DND-41 (cell line): Measurements from ENCODE around the gene SEC61B.

Experiments used
- CTCF ChIP-seq: IDR thresholded peaks from 2 replicates; pipeline ENCODE4 v1.5.1; 2012; ENCODE audit warnings: borderline replicate concordance, low read length, moderate library complexity, mild to moderate bottlenecking; ENCODE audit not compliant: poor library complexity, severe bottlenecking; ENCODE audit errors: extremely low read depth
- EZH2 ChIP-seq: IDR thresholded peaks from 3 replicates; pipeline ENCODE4 v1.6.1; 2012; ENCODE audit warnings: borderline replicate concordance, low read depth, mild to moderate bottlenecking, moderate library complexity, low read length, inconsistent platforms; ENCODE audit not compliant: severe bottlenecking

DNA sequence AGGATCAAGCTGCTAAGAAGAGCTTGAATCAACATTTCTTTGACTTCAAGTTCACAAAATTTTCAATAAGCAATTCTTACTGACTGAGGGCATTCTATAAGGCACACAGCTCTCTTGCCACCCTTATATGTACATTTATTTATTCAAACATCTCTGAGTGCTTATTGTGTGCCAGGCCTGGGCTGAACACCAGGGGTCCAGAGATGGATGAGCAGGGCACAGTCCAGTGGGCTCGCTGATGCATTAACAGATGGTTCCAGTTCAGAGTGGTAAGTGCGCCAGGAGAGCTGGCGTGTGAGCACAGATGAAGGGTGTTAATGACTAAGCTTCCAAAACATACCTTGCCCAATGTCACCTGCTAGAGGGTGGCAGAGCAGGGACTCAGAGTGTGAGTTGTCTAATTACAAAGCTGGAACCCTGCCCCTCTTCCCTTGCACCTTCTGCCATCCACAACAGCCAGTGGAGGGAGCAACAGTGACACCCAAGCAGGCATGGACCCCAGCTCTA, 24.9 kb upstream of the SEC61B start:
- TF ChIP-seq CTCF (no peak), EZH2 (no peak)
